Spleen (tissue), 7 donors: Measurements from ENCODE around the gene PPP2R2D.

Experiments used
- POLR2A ChIP-seq, 3 donors: fragments of 450-650 bp; IDR thresholded peaks; one replicate each; pipeline ENCODE4 v1.5.1; 2017; ENCODE audit warnings: antibody characterized with exemption in 3 of 3, mild to moderate bottlenecking in 1 of 3
- TF ChIP-seq, protein P1 (sequence below), 11 experiments: fragments of 200-600 bp in 7 of 11; fragments of 450-650 bp in 4 of 11; sonication (generic) in 4 of 11; IDR thresholded peaks in 8 of 11; conservative IDR thresholded peaks in 3 of 11; 1 replicate in 7 of 11; 2 replicates in 4 of 11; pipeline versions ENCODE4 v1.4.0 to v1.8.0; 2016 to 2021; ENCODE audit warnings: antibody characterized with exemption in 11 of 11, inconsistent platforms in 4 of 11, mild to moderate bottlenecking in 1 of 11
- donor health status: DM: no; HTN: no; CAD: no; lungs with moderate emphysema.
- donor health status: DM: no; HTN: no; CAD: no.
- donor health status: DM: no; HTN: no; CAD: no.

DNA sequence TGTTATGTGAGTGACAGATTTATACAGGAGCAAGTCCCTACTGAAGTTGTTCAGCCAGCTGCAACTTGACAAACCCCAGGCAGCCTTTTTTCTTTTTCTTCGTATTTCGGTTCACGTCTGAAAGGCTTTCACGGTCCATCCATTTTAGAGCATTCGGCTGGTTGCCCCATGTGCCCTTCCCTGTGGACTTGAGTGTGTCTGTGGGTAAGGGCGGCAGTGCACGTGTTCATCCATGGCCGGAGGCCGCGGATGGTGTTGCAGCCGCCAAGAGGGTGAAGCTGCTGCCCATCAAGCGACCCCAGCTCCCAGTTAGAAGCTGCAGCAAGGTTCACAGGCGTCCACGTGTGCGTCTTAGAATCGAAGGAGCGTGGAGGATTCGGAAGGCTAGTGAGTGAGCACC, 35.9 kb downstream of the PPP2R2D start:
- no peak for TF ChIP-seq POLR2A (IDR thresholded peaks at IDR 0.05)
- TF ChIP-seq, protein P1, sequence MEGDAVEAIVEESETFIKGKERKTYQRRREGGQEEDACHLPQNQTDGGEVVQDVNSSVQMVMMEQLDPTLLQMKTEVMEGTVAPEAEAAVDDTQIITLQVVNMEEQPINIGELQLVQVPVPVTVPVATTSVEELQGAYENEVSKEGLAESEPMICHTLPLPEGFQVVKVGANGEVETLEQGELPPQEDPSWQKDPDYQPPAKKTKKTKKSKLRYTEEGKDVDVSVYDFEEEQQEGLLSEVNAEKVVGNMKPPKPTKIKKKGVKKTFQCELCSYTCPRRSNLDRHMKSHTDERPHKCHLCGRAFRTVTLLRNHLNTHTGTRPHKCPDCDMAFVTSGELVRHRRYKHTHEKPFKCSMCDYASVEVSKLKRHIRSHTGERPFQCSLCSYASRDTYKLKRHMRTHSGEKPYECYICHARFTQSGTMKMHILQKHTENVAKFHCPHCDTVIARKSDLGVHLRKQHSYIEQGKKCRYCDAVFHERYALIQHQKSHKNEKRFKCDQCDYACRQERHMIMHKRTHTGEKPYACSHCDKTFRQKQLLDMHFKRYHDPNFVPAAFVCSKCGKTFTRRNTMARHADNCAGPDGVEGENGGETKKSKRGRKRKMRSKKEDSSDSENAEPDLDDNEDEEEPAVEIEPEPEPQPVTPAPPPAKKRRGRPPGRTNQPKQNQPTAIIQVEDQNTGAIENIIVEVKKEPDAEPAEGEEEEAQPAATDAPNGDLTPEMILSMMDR (IDR thresholded peaks at IDR 0.05 in 8 of 11, conservative IDR thresholded peaks at IDR 0.05 in 3 of 11) = no peak
